ENCODE data around the gene NECTIN3.

DNA sequence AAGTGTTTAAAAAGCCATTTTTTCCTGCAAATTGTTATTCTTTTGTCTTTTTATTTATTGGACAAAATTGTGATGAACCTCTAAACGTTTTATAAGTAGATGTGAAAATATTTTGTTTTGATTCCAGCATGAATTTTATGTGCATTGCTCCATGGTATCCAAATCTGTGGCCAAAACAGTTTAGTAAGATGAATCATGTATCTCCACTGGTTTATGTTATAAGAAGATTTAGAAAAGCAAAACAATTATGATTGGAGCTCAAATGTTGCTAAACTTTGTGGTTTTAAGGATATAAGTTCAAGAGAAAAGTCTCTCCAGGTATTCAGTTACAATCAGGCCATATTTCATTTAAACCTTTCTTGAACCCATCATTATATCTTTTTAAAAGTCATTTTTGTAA is 80.9 kb downstream of the NECTIN3 start:
- TF ChIP-seq, protein P1, sequence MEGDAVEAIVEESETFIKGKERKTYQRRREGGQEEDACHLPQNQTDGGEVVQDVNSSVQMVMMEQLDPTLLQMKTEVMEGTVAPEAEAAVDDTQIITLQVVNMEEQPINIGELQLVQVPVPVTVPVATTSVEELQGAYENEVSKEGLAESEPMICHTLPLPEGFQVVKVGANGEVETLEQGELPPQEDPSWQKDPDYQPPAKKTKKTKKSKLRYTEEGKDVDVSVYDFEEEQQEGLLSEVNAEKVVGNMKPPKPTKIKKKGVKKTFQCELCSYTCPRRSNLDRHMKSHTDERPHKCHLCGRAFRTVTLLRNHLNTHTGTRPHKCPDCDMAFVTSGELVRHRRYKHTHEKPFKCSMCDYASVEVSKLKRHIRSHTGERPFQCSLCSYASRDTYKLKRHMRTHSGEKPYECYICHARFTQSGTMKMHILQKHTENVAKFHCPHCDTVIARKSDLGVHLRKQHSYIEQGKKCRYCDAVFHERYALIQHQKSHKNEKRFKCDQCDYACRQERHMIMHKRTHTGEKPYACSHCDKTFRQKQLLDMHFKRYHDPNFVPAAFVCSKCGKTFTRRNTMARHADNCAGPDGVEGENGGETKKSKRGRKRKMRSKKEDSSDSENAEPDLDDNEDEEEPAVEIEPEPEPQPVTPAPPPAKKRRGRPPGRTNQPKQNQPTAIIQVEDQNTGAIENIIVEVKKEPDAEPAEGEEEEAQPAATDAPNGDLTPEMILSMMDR (IDR thresholded peaks at IDR 0.05), result no peak
- no peak for TF ChIP-seq POLR2A (IDR thresholded peaks at IDR 0.05)

Measured in thyroid gland (tissue), 4 donors.